Stimulated activated memory B cell treated with anti-CD40 and anti-IgM and Interleukin-4, amounts not matched to agents 10 μg/mL and 1 μg/mL and 100 μg/mL, for 72 hours (primary cell): ENCODE results near the gene SHLD1.
A peak's percentile ranks its signal among the peaks of the same experiment; 100 is the strongest.

Experiments used
- ATAC-seq: fragments of 150-1000 bp; cut with Tn5 transposase; 2 replicates; pipeline ENCODE4 v1.10.0; 2021
- H3K27ac Mint-ChIP-seq: one replicate; pipeline ENCODE4 v1.8.0; 2022; ENCODE audit warnings: mild to moderate bottlenecking, mixed read lengths
- H3K27me3 Mint-ChIP-seq: one replicate; pipeline ENCODE4 v1.8.0; 2022; ENCODE audit warnings: mixed read lengths
- H3K36me3 Mint-ChIP-seq: one replicate; pipeline ENCODE4 v1.8.0; 2022; ENCODE audit warnings: mixed read lengths
- H3K4me1 Mint-ChIP-seq: one replicate; pipeline ENCODE4 v1.8.0; 2022; ENCODE audit warnings: mixed read lengths
- H3K4me3 Mint-ChIP-seq: one replicate; pipeline ENCODE4 v1.8.0; 2022; ENCODE audit warnings: mild to moderate bottlenecking, moderate library complexity, mixed read lengths
- H3K9me3 Mint-ChIP-seq: one replicate; pipeline ENCODE4 v1.8.0; 2022; ENCODE audit warnings: mixed read lengths

Gene SHLD1

GRCh38 chr20:5835871-5836270, 85.7 kb downstream of the SHLD1 start:
- no peak for ATAC-seq
- Mint-ChIP-seq H3K9me3 (peaks cover 6% of the 10 kb centered on the region), H3K27me3 (no peaks in the 10 kb centered on the region), H3K4me3 (no peak overlapping the region), H3K27ac (no peak overlapping the region), H3K36me3 (peaks cover 38% of the 10 kb centered on the region), H3K4me1 (peaks cover 13% of the 10 kb centered on the region)

GRCh38 chr20:5836569-5836968, 86.4 kb downstream of the SHLD1 start:
- peaks cover 6% of the 10 kb centered on the region for H3K9me3 Mint-ChIP-seq
- peaks cover 35% of the 10 kb centered on the region for H3K36me3 Mint-ChIP-seq
- no peak overlapping the region for H3K4me3 Mint-ChIP-seq
- no peaks in the 10 kb centered on the region for H3K27me3 Mint-ChIP-seq
- ATAC-seq = no peak
- peaks cover 13% of the 10 kb centered on the region for H3K4me1 Mint-ChIP-seq
- no peak overlapping the region for H3K27ac Mint-ChIP-seq

- no peaks in the 10 kb centered on the region for H3K27me3 Mint-ChIP-seq
- peaks cover 11% of the 10 kb centered on the region for H3K36me3 Mint-ChIP-seq
- H3K4me3 Mint-ChIP-seq = no peak overlapping the region
- H3K27ac Mint-ChIP-seq = no peak overlapping the region
- H3K4me1 Mint-ChIP-seq = peaks cover 32% of the 10 kb centered on the region
- ATAC-seq = no peak
- H3K9me3 Mint-ChIP-seq = peaks cover 3% of the 10 kb centered on the region
Observed at GRCh38 chr20:5840411-5841002, 90.3 kb downstream of the SHLD1 start.

GRCh38 chr20:5841522-5841921, 91.3 kb downstream of the SHLD1 start:
- ATAC-seq = no peak
- H3K4me1 Mint-ChIP-seq = peaks cover 29% of the 10 kb centered on the region
- H3K36me3 Mint-ChIP-seq = peaks cover 9% of the 10 kb centered on the region
- H3K27ac Mint-ChIP-seq = no peak overlapping the region
- H3K27me3 Mint-ChIP-seq = no peaks in the 10 kb centered on the region
- H3K4me3 Mint-ChIP-seq = no peak overlapping the region
- H3K9me3 Mint-ChIP-seq = peaks cover 3% of the 10 kb centered on the region

GRCh38 chr20:5842465-5842864, 92.3 kb downstream of the SHLD1 start:
- Mint-ChIP-seq H3K27me3 (no peaks in the 10 kb centered on the region), H3K4me3 (no peak overlapping the region), H3K36me3 (peaks cover 6% of the 10 kb centered on the region), H3K4me1 (peaks cover 24% of the 10 kb centered on the region), H3K27ac (peak overlapping the region; percentile 66), H3K9me3 (peaks cover 3% of the 10 kb centered on the region)
- ATAC-seq = no peak

GRCh38 chr20:5843054-5843592, 92.9 kb downstream of the SHLD1 start:
- Mint-ChIP-seq H3K9me3 (peaks cover 3% of the 10 kb centered on the region), H3K27ac (peak overlapping the region; percentile 66), H3K4me1 (peaks cover 24% of the 10 kb centered on the region), H3K4me3 (peak overlapping the region; percentile 9), H3K36me3 (peaks cover 6% of the 10 kb centered on the region), H3K27me3 (no peaks in the 10 kb centered on the region)
- ATAC-seq = peak; percentile 76

- H3K4me3 Mint-ChIP-seq = peak overlapping the region; percentile 43
- H3K9me3 Mint-ChIP-seq = peaks cover 3% of the 10 kb centered on the region
- no peaks in the 10 kb centered on the region for H3K27me3 Mint-ChIP-seq
- H3K4me1 Mint-ChIP-seq = peaks cover 28% of the 10 kb centered on the region
- ATAC-seq = peak; percentile 97
- H3K36me3 Mint-ChIP-seq = peaks cover 6% of the 10 kb centered on the region
- H3K27ac Mint-ChIP-seq = peak overlapping the region; percentile 66
Observed at GRCh38 chr20:5844063-5844681, 94.0 kb downstream of the SHLD1 start.

GRCh38 chr20:5845681-5846615, 95.7 kb downstream of the SHLD1 start:
- H3K27me3 Mint-ChIP-seq = no peaks in the 10 kb centered on the region
- peaks cover 28% of the 10 kb centered on the region for H3K4me1 Mint-ChIP-seq
- peak overlapping the region; percentile 57 for H3K27ac Mint-ChIP-seq
- no peak overlapping the region for H3K4me3 Mint-ChIP-seq
- no peak for ATAC-seq
- peaks cover 3% of the 10 kb centered on the region for H3K9me3 Mint-ChIP-seq
- peaks cover 10% of the 10 kb centered on the region for H3K36me3 Mint-ChIP-seq

- Mint-ChIP-seq H3K27ac (no peak overlapping the region), H3K4me1 (peaks cover 11% of the 10 kb centered on the region), H3K27me3 (no peaks in the 10 kb centered on the region), H3K4me3 (no peak overlapping the region), H3K9me3 (no peaks in the 10 kb centered on the region), H3K36me3 (peaks cover 6% of the 10 kb centered on the region)
- ATAC-seq = no peak
Observed at GRCh38 chr20:5848711-5849505, 98.7 kb downstream of the SHLD1 start.

- H3K4me3 Mint-ChIP-seq = no peak overlapping the region
- no peak for ATAC-seq
- H3K36me3 Mint-ChIP-seq = peaks cover 11% of the 10 kb centered on the region
- no peaks in the 10 kb centered on the region for H3K27me3 Mint-ChIP-seq
- H3K4me1 Mint-ChIP-seq = no peaks in the 10 kb centered on the region
- no peak overlapping the region for H3K27ac Mint-ChIP-seq
- H3K9me3 Mint-ChIP-seq = no peaks in the 10 kb centered on the region
Observed at GRCh38 chr20:5855939-5856338, 105.7 kb downstream of the SHLD1 start.

- H3K36me3 Mint-ChIP-seq = peaks cover 30% of the 10 kb centered on the region
- H3K27ac Mint-ChIP-seq = no peak overlapping the region
- H3K27me3 Mint-ChIP-seq = no peaks in the 10 kb centered on the region
- H3K4me3 Mint-ChIP-seq = no peak overlapping the region
- H3K4me1 Mint-ChIP-seq = no peaks in the 10 kb centered on the region
- no peaks in the 10 kb centered on the region for H3K9me3 Mint-ChIP-seq
- no peak for ATAC-seq
Observed at GRCh38 chr20:5859608-5860007, 109.4 kb downstream of the SHLD1 start.

GRCh38 chr20:5862703-5863039, 112.5 kb downstream of the SHLD1 start:
- H3K36me3 Mint-ChIP-seq = peaks cover 23% of the 10 kb centered on the region
- H3K27ac Mint-ChIP-seq = no peak overlapping the region
- H3K4me1 Mint-ChIP-seq = no peaks in the 10 kb centered on the region
- ATAC-seq = no peak
- H3K9me3 Mint-ChIP-seq = no peaks in the 10 kb centered on the region
- no peak overlapping the region for H3K4me3 Mint-ChIP-seq
- H3K27me3 Mint-ChIP-seq = no peaks in the 10 kb centered on the region

- no peaks in the 10 kb centered on the region for H3K9me3 Mint-ChIP-seq
- H3K4me3 Mint-ChIP-seq = no peak overlapping the region
- H3K4me1 Mint-ChIP-seq = no peaks in the 10 kb centered on the region
- no peak for ATAC-seq
- H3K36me3 Mint-ChIP-seq = peaks cover 23% of the 10 kb centered on the region
- H3K27me3 Mint-ChIP-seq = no peaks in the 10 kb centered on the region
- no peak overlapping the region for H3K27ac Mint-ChIP-seq
Observed at GRCh38 chr20:5863040-5863833, 113.0 kb downstream of the SHLD1 start.

GRCh38 chr20:5864428-5864827, 114.2 kb downstream of the SHLD1 start:
- Mint-ChIP-seq H3K36me3 (peaks cover 23% of the 10 kb centered on the region), H3K27ac (no peak overlapping the region), H3K4me3 (no peak overlapping the region), H3K4me1 (no peaks in the 10 kb centered on the region), H3K27me3 (no peaks in the 10 kb centered on the region), H3K9me3 (no peaks in the 10 kb centered on the region)
- ATAC-seq = no peak
